Measurements from ENCODE around the gene LRRC23. TPM values are rescaled to one million over a fixed set of nuclear protein-coding genes. Genes with fewer than 3 reads are reported as not detected.

Gene LRRC23
- total RNA-seq, 1 donor from 2014 or later: 5.7 TPM

- H3K27me3 Mint-ChIP-seq (ENCODE audit: unreplicated experiment): peaks cover 21% of the 10 kb centered on the region
Observed at GRCh38 chr12:6915789-6916285, 11.2 kb downstream of the LRRC23 start.

GRCh38 chr12:6916426-6917200 is 12.0 kb downstream of the LRRC23 start:
- Mint-ChIP-seq H3K27ac (ENCODE audit: unreplicated experiment) (no peak overlapping the region), H3K4me1 (ENCODE audit: unreplicated experiment) (peaks cover 20% of the 10 kb centered on the region), H3K36me3 (ENCODE audit: low read depth, unreplicated experiment) (peaks cover 5% of the 10 kb centered on the region), H3K9me3 (ENCODE audit: unreplicated experiment) (no peaks in the 10 kb centered on the region), H3K4me3 (ENCODE audit: unreplicated experiment) (no peak overlapping the region), H3K27me3 (ENCODE audit: unreplicated experiment) (peaks cover 17% of the 10 kb centered on the region)
- no peak for DNase-seq (ENCODE audit: low spot score)
- TF ChIP-seq CTCF (IDR thresholded peaks at IDR 0.05; ENCODE audit: unreplicated experiment): no peak

More at GRCh38 chr12:6915789-6916285, 11.2 kb downstream of the LRRC23 start:
- H3K4me1 Mint-ChIP-seq (ENCODE audit: unreplicated experiment): peaks cover 20% of the 10 kb centered on the region
- peaks cover 5% of the 10 kb centered on the region for H3K36me3 Mint-ChIP-seq (ENCODE audit: low read depth, unreplicated experiment)
- TF ChIP-seq CTCF (IDR thresholded peaks at IDR 0.05; ENCODE audit: unreplicated experiment): no peak
- no peak overlapping the region for H3K4me3 Mint-ChIP-seq (ENCODE audit: unreplicated experiment)
- no peaks in the 10 kb centered on the region for H3K9me3 Mint-ChIP-seq (ENCODE audit: unreplicated experiment)
- DNase-seq (ENCODE audit: low spot score): no peak
- H3K27ac Mint-ChIP-seq (ENCODE audit: unreplicated experiment): no peak overlapping the region

- peaks cover 15% of the 10 kb centered on the region for H3K27me3 Mint-ChIP-seq (ENCODE audit: unreplicated experiment)
- TF ChIP-seq CTCF (IDR thresholded peaks at IDR 0.05; ENCODE audit: unreplicated experiment): no peak
- H3K4me1 Mint-ChIP-seq (ENCODE audit: unreplicated experiment): peaks cover 26% of the 10 kb centered on the region
- no peak overlapping the region for H3K4me3 Mint-ChIP-seq (ENCODE audit: unreplicated experiment)
- H3K27ac Mint-ChIP-seq (ENCODE audit: unreplicated experiment): no peak overlapping the region
- H3K36me3 Mint-ChIP-seq (ENCODE audit: low read depth, unreplicated experiment): peaks cover 6% of the 10 kb centered on the region
- no peak for DNase-seq (ENCODE audit: low spot score)
- H3K9me3 Mint-ChIP-seq (ENCODE audit: unreplicated experiment): no peaks in the 10 kb centered on the region
Observed at GRCh38 chr12:6917491-6918231, 13.0 kb downstream of the LRRC23 start.

GRCh38 chr12:6919588-6919987 is 15.0 kb downstream of the LRRC23 start:
- Mint-ChIP-seq H3K4me3 (ENCODE audit: unreplicated experiment) (no peak overlapping the region), H3K36me3 (ENCODE audit: low read depth, unreplicated experiment) (peaks cover 4% of the 10 kb centered on the region)

More at GRCh38 chr12:6919588-6919987, 15.0 kb downstream of the LRRC23 start:
- H3K4me1 Mint-ChIP-seq (ENCODE audit: unreplicated experiment): peaks cover 41% of the 10 kb centered on the region
- DNase-seq (ENCODE audit: low spot score): no peak
- no peaks in the 10 kb centered on the region for H3K9me3 Mint-ChIP-seq (ENCODE audit: unreplicated experiment)
- no peak overlapping the region for H3K27ac Mint-ChIP-seq (ENCODE audit: unreplicated experiment)
- TF ChIP-seq CTCF (IDR thresholded peaks at IDR 0.05; ENCODE audit: unreplicated experiment): no peak
- H3K27me3 Mint-ChIP-seq (ENCODE audit: unreplicated experiment): peaks cover 19% of the 10 kb centered on the region

Data from endothelial cell (in vitro differentiated cells).